ENCODE results near the gene HUWE1. TPM values are rescaled to one million over a fixed set of nuclear protein-coding genes. Genes with fewer than 3 reads are reported as not detected.

Gene HUWE1
- total and polyA plus RNA-seq, 2 experiments from 2014 or later = 61.2 to 225 TPM

DNA sequence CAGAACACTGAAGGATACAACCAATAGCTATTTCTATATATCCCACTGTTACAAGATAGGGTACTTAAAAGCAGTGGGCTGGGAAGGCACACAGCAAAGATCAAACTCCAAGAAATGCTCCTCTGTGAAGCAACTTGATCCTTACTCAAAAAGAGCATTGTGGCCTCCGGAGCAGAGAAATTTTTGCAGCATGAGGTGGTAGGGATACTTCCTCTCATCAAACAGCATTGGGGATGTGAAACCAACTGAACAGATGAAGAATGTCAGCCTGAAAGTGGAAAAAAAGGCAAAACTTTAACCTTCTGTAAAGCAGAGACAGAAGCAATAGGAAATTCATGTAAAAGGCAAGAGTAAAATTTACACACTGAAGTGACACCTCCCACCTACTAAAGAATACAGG lies 92.2 kb downstream of the HUWE1 start (continued):
- TF ChIP-seq, protein P1, sequence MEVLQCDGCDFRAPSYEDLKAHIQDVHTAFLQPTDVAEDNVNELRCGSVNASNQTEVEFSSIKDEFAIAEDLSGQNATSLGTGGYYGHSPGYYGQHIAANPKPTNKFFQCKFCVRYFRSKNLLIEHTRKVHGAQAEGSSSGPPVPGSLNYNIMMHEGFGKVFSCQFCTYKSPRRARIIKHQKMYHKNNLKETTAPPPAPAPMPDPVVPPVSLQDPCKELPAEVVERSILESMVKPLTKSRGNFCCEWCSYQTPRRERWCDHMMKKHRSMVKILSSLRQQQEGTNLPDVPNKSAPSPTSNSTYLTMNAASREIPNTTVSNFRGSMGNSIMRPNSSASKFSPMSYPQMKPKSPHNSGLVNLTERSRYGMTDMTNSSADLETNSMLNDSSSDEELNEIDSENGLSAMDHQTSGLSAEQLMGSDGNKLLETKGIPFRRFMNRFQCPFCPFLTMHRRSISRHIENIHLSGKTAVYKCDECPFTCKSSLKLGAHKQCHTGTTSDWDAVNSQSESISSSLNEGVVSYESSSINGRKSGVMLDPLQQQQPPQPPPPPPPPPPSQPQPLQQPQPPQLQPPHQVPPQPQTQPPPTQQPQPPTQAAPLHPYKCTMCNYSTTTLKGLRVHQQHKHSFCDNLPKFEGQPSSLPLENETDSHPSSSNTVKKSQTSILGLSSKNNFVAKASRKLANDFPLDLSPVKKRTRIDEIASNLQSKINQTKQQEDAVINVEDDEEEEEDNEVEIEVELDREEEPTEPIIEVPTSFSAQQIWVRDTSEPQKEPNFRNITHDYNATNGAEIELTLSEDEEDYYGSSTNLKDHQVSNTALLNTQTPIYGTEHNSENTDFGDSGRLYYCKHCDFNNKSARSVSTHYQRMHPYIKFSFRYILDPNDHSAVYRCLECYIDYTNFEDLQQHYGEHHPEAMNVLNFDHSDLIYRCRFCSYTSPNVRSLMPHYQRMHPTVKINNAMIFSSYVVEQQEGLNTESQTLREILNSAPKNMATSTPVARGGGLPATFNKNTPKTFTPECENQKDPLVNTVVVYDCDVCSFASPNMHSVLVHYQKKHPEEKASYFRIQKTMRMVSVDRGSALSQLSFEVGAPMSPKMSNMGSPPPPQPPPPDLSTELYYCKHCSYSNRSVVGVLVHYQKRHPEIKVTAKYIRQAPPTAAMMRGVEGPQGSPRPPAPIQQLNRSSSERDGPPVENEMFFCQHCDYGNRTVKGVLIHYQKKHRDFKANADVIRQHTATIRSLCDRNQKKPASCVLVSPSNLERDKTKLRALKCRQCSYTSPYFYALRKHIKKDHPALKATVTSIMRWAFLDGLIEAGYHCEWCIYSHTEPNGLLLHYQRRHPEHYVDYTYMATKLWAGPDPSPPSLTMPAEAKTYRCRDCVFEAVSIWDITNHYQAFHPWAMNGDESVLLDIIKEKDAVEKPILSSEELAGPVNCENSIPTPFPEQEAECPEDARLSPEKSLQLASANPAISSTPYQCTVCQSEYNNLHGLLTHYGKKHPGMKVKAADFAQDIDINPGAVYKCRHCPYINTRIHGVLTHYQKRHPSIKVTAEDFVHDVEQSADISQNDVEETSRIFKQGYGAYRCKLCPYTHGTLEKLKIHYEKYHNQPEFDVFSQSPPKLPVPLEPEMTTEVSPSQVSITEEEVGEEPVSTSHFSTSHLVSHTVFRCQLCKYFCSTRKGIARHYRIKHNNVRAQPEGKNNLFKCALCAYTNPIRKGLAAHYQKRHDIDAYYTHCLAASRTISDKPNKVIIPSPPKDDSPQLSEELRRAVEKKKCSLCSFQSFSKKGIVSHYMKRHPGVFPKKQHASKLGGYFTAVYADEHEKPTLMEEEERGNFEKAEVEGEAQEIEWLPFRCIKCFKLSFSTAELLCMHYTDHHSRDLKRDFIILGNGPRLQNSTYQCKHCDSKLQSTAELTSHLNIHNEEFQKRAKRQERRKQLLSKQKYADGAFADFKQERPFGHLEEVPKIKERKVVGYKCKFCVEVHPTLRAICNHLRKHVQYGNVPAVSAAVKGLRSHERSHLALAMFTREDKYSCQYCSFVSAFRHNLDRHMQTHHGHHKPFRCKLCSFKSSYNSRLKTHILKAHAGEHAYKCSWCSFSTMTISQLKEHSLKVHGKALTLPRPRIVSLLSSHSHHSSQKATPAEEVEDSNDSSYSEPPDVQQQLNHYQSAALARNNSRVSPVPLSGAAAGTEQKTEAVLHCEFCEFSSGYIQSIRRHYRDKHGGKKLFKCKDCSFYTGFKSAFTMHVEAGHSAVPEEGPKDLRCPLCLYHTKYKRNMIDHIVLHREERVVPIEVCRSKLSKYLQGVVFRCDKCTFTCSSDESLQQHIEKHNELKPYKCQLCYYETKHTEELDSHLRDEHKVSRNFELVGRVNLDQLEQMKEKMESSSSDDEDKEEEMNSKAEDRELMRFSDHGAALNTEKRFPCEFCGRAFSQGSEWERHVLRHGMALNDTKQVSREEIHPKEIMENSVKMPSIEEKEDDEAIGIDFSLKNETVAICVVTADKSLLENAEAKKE (CRISPR knock-in tag; IDR thresholded peaks at IDR 0.05) = no peak
- TF ChIP-seq JUNB (IDR thresholded peaks at IDR 0.05; ENCODE audit: unreplicated experiment) = no peak
- no peak for TF ChIP-seq STAT1 (IDR thresholded peaks at IDR 0.05; ENCODE audit: unreplicated experiment)
- no peak for TF ChIP-seq EZH2 (IDR thresholded peaks at IDR 0.05; ENCODE audit: low read depth, unreplicated experiment)

DNA sequence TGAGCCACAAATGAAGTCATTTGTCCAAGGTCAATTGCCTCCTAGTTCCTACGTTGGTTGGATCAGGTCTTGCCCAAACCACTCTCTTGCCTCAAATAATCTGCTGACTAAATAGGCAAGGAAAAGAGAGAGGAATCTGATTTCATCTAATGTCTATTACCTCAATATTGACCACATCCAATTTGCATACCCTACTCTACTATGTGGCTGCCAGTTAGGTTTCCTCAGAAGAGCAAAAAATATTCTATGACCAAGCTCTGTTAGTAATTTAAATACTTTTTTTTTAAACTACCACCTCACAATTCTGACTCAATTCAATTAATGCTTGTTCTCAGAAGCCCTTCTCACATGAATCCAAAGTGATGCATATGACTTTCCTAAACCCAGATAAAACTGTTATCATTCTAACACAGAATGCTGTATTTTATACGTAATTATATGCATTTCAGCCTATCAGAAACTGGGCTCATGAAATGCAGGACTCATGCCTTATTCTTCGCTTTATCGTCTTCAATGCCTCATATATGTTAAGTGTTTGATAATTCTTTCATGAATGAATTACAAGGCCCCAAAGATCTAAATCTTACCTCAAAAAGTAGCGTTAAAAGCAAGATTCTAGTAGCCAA lies 98.6 kb downstream of the HUWE1 start:
- Histone ChIP-seq H3K4me3 (no peak overlapping the region), H3K4me2 (no peak overlapping the region), H3K27ac (ENCODE audit: low read depth) (no peak overlapping the region), H3K79me2 (replicated peaks; ENCODE audit: insufficient read depth) (no peaks in the 10 kb centered on the region), H4K20me1 (replicated peaks; ENCODE audit: insufficient read depth) (no peaks in the 10 kb centered on the region), H2AFZ (no peak overlapping the region), H3K4me1 (ENCODE audit: insufficient read depth) (no peaks in the 10 kb centered on the region), H3K27me3 (ENCODE audit: insufficient read depth) (no peaks in the 10 kb centered on the region), H3K36me3 (ENCODE audit: insufficient read depth) (peaks cover 78% of the 10 kb centered on the region), H3K9me2 (ENCODE audit: insufficient read depth) (no peaks in the 10 kb centered on the region), H3F3A (replicated peaks; ENCODE audit: low read depth) (no peaks in the 10 kb centered on the region)
- no peak for ATAC-seq
- no peak for TF ChIP-seq JUNB (IDR thresholded peaks at IDR 0.05; ENCODE audit: unreplicated experiment)
- TF ChIP-seq, protein P2, sequence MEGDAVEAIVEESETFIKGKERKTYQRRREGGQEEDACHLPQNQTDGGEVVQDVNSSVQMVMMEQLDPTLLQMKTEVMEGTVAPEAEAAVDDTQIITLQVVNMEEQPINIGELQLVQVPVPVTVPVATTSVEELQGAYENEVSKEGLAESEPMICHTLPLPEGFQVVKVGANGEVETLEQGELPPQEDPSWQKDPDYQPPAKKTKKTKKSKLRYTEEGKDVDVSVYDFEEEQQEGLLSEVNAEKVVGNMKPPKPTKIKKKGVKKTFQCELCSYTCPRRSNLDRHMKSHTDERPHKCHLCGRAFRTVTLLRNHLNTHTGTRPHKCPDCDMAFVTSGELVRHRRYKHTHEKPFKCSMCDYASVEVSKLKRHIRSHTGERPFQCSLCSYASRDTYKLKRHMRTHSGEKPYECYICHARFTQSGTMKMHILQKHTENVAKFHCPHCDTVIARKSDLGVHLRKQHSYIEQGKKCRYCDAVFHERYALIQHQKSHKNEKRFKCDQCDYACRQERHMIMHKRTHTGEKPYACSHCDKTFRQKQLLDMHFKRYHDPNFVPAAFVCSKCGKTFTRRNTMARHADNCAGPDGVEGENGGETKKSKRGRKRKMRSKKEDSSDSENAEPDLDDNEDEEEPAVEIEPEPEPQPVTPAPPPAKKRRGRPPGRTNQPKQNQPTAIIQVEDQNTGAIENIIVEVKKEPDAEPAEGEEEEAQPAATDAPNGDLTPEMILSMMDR (conservative IDR thresholded peaks at IDR 0.05; ENCODE audit: low read depth in 2 of 2) = no peak
- TF ChIP-seq, protein P3, sequence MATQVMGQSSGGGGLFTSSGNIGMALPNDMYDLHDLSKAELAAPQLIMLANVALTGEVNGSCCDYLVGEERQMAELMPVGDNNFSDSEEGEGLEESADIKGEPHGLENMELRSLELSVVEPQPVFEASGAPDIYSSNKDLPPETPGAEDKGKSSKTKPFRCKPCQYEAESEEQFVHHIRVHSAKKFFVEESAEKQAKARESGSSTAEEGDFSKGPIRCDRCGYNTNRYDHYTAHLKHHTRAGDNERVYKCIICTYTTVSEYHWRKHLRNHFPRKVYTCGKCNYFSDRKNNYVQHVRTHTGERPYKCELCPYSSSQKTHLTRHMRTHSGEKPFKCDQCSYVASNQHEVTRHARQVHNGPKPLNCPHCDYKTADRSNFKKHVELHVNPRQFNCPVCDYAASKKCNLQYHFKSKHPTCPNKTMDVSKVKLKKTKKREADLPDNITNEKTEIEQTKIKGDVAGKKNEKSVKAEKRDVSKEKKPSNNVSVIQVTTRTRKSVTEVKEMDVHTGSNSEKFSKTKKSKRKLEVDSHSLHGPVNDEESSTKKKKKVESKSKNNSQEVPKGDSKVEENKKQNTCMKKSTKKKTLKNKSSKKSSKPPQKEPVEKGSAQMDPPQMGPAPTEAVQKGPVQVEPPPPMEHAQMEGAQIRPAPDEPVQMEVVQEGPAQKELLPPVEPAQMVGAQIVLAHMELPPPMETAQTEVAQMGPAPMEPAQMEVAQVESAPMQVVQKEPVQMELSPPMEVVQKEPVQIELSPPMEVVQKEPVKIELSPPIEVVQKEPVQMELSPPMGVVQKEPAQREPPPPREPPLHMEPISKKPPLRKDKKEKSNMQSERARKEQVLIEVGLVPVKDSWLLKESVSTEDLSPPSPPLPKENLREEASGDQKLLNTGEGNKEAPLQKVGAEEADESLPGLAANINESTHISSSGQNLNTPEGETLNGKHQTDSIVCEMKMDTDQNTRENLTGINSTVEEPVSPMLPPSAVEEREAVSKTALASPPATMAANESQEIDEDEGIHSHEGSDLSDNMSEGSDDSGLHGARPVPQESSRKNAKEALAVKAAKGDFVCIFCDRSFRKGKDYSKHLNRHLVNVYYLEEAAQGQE (IDR thresholded peaks at IDR 0.05; ENCODE audit: unreplicated experiment) = no peak
- TF ChIP-seq CREB1 (CRISPR knock-in tag; IDR thresholded peaks at IDR 0.05; ENCODE audit: low read depth) = no peak
- Mint-ChIP-seq H3K36me3 (ENCODE audit: low read depth) (peaks cover 97% of the 10 kb centered on the region), H3K27ac (no peak overlapping the region), H3K4me3 (no peak overlapping the region), H3K4me1 (no peaks in the 10 kb centered on the region), H3K27me3 (ENCODE audit: insufficient read depth, low read depth, poor library complexity) (peaks cover 2% of the 10 kb centered on the region), H3K9me3 (no peaks in the 10 kb centered on the region; the same call in 2 of the 3 replicates)
- no peak for DNase-seq (ENCODE audit: low spot score)

All from GM23338 (cell line).